ENCODE measurements around the gene DDX47.

DNA sequence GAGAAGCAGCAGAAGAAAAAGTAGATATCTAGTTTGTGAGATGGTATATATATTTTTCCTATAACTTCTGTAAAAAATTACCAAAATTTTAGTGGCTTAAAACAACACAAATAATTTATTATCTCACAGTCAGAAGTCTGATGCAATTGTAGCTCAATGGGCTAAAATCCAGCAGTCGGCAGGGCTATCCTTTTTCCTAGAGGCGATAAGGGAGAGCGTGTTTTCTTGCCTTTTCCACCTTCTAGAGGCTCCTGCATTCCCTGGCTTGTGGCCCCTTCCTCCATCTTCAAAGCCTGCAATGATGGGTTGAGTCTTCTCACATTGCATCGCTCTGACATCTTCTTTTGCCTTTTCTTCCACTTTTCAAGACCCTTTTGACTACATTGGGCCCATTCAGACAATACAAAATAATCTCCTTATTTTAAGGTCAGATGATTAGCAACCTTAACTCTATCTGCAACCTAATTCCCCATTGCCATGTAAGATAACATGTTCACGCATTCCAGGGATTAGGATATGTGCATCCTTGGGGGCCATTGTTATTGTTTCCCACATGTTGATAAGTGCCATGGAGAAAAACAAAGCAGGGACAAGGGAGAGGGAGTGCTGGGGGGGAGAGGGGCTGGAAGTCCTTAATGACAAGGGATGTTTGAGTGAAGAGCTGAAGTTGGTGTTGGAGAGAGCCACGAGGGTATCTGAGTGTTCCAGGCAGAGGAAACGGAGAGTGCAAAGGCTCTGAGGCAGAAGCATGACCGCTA lies 13.8 kb upstream of the DDX47 start:
- TF ChIP-seq CTCF (IDR thresholded peaks at IDR 0.05; ENCODE audit: low read length) (no peak), EZH2 (IDR thresholded peaks at IDR 0.05; ENCODE audit: borderline replicate concordance, low read length) (no peak)

All from OCI-LY1 (cell line).